AG09319 (cell line): ENCODE results near the gene IL17RE.

Experiments
- DNase-seq: peaks from one replicate; pipeline ENCODE4 v3.0.0-alpha.2; 2010; ENCODE audit warnings: low read depth; ENCODE audit errors: extremely low read depth
- CTCF ChIP-seq: IDR thresholded peaks from 2 replicates; pipeline ENCODE4 v1.5.1; 2011; ENCODE audit warnings: low read depth, mild to moderate bottlenecking, inconsistent platforms, low read length, moderate library complexity

The IL17RE gene

DNA sequence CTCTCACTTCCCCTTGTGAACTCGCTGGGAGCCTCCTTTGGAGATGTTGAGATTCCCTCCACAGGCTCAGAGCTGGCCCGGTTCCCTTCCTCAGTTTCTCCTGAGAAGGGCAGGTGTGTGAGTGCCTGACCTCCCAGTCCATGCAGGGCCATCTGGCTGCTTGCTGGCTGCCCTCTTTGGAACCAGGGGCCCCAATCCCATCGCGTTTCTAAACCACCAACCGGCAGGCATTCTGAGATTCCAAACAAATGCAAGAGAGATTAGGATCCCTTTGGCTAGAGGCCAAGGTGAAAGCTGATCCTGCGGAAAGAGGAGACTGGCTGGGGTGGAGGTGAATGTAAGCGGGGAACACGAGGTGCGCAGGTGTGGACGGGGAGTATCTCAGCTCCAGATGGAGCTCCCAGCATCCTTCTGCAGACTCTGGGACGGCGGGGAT lies 52.4 kb downstream of the IL17RE start:
- no peak for DNase-seq

GRCh38 chr3:9955611-9956352 lies 53.1 kb downstream of the IL17RE start:
- DNase-seq, result no peak
- no peak for TF ChIP-seq CTCF

More for the DNA sequence above, 52.4 kb downstream of the IL17RE start:
- no peak for TF ChIP-seq CTCF

GRCh38 chr3:9957214-9957613 lies 54.6 kb downstream of the IL17RE start:
- no peak for DNase-seq
- peak; percentile 15 for TF ChIP-seq CTCF

GRCh38 chr3:9965200-9965875 lies 62.7 kb downstream of the IL17RE start:
- DNase-seq, result no peak
- TF ChIP-seq CTCF, result no peak
